Measurements from ENCODE around the gene CD101.
"Not testable (repeated sequence)": the region's sequence is repeated elsewhere in the genome, so short reads cannot be mapped to it uniquely, and the experiment has no call there.

The CD101 gene, protein sequence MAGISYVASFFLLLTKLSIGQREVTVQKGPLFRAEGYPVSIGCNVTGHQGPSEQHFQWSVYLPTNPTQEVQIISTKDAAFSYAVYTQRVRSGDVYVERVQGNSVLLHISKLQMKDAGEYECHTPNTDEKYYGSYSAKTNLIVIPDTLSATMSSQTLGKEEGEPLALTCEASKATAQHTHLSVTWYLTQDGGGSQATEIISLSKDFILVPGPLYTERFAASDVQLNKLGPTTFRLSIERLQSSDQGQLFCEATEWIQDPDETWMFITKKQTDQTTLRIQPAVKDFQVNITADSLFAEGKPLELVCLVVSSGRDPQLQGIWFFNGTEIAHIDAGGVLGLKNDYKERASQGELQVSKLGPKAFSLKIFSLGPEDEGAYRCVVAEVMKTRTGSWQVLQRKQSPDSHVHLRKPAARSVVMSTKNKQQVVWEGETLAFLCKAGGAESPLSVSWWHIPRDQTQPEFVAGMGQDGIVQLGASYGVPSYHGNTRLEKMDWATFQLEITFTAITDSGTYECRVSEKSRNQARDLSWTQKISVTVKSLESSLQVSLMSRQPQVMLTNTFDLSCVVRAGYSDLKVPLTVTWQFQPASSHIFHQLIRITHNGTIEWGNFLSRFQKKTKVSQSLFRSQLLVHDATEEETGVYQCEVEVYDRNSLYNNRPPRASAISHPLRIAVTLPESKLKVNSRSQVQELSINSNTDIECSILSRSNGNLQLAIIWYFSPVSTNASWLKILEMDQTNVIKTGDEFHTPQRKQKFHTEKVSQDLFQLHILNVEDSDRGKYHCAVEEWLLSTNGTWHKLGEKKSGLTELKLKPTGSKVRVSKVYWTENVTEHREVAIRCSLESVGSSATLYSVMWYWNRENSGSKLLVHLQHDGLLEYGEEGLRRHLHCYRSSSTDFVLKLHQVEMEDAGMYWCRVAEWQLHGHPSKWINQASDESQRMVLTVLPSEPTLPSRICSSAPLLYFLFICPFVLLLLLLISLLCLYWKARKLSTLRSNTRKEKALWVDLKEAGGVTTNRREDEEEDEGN

DNA sequence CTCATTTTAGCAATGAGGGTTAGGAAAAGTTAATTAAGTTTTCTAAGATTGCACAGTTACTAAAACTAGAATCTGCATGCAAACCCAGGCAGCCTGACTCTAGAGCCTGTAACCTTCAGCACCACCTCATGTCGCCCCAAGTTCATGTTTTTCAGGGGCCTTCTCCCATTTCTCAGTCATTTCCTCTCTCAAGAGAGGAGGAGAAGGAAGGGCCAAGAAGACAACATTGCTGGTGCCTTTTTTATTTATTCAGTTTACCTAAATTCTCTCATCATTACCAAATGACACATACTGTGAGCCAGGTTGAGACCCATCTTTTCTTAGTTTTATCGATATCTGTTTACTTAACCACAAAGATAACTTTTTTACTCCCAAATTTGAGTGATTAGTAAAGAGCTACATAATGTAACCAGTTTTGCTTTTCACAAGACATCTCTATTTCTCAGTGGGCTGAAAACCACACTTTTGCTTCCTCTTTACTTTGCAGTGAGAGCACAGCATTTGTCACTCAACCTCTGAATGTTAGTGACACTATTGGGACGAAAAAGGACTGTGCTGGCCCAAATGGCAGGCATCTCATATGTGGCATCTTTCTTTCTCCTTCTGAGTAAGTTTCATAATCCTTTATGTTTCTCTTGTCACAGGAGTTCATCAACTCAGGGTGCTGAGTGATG, at the start of gene CD101:
Gene CD101, plus strand, starts transcription at position 507 of the 674 bp plus-strand sequence. Its CDS starts 58 bp downstream, at position 565.
- DNase-seq: no peak

DNA sequence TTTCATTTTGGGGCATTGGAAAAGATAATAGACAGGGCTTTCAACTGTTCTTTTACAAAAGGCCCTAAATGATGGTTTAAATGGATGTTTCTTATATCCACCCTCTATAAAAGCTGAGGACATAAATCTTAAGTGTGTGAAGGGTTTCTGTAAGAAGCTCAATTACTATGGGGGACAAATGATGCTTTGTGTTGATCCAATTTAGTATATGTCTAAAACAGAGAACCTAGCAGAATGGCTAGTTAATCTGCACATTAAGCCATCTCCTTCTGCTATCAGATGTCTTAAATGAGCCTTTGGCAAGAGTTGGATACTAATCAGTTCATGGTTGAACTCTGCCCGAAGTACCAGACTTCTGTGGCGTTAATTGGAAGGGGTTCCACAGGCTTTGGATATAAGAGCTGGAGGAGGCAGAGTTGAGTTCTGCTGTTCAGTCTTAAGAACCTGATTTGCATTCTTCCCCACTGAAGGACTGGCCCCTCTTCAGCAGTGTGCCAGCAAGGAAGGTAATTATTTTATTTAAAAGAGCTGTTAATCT, 48.8 kb upstream of the CD101 start:
- DNase-seq: no peak

DNA sequence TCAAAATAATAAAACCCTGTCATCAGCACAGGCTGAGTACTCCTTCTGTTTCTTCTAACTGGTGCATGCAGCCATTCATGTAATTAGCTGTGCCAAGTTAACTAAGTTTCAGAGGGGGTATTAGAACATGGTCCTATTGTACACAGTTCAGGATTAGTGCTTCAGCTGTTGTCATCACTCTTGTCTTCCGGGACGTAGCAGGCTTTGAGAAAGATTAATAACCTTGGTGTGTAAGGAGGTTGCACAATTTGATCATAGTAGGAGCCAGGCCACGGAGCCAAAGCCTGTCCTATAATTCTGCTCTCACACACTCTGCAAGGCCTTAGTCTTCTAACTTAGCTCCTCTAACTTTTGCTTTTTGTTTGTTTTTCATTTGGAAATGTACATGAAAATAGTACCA, 47.1 kb upstream of the CD101 start:
- peak; percentile 41 for DNase-seq

DNA sequence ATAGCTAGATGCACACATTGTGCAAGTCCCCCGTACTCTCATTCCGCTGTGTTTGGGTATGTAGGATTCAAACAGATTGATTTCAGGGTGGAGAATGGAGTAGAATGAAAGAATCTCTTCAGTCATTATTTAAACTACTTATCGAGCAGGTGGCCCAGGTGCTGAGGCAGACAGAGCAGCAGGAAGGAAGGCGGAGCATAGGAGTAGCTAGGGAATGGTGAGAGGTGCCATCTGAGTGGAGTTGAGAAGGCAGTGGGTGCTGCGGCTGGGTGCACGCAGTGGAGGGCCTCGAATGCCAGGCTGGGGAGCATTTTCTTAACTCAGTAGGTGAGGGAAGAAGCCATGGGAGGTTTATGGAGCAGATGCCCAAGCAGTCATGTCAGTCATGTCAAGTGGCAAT, 45.2 kb upstream of the CD101 start:
- DNase-seq: no peak

DNA sequence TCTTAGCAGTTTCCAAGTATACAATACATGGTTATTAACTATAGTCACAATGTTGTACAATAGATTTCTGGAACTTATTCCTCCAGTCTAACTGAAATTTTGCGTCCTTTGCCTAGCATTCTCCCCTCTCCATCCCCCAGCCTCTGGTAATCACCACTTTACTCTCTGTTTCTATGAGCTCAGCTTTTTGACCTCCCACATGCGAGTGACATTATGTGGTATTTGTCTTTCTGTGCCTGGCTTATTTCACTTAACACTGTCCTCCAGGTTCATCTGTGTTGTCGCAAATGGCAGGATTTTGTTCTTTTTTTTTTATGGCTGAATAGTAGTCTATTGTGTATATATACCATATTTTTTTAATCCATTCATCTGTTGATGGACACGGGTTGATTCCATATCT, 43.9 kb upstream of the CD101 start:
- DNase-seq: no peak

DNA sequence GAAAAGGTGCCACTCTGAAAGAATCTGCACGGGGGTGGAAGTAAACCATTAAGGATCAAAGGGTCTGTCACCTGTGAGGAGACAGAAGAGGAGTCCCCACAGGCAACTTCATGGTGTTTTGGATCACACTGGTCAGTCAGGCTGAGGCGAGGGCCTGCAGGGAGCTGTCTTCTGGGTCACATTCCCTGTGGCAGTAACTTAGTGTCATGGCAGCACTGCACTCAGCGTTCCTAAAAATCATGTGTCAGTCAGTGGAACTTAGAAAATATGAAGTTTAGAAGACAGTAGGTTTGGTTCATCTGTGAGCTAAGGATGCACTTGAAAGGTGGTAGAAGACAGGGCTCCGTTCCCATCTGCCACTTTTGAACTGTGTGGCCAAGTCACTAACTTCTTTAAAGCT, 43.5 kb upstream of the CD101 start:
- DNase-seq: no peak

DNA sequence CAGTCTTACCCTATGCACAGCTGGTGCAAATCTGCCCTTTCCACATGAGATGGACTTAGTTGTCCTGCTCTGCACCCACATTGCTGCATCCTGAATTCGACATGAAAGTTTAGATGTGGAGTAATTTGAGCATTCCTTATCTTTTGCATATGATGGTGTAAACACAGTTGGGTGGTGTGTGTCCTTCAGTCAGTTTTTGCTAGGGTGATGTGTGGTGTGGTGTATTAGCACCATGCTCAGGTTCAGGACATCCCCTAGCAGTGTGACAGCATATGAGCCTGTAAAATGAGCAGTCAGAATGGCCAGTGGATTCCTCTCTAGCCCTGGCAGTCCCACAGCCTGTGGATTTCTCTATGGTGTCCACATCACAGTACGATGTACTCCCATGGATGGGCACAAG, 42.6 kb upstream of the CD101 start:
- DNase-seq: no peak

DNA sequence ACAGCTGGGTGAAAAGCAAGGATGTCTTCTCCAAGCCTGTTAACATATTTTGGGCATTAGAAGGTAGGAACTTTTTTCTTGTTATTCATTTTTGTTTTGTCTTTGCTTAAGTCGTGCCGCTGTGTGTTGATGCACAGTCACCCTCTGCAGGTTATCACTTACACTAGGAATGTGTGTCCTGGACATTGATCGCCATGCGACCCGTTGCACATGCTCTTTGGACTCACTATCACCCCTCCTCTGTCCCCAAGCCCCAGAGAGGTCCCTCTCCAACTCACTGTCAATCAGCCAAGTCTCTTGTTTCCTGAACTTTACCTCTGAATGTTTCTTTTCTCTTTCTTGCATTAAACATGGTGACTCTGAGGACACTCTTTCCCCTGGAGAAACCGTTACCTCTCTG, 40.0 kb upstream of the CD101 start:
- no peak for DNase-seq

DNA sequence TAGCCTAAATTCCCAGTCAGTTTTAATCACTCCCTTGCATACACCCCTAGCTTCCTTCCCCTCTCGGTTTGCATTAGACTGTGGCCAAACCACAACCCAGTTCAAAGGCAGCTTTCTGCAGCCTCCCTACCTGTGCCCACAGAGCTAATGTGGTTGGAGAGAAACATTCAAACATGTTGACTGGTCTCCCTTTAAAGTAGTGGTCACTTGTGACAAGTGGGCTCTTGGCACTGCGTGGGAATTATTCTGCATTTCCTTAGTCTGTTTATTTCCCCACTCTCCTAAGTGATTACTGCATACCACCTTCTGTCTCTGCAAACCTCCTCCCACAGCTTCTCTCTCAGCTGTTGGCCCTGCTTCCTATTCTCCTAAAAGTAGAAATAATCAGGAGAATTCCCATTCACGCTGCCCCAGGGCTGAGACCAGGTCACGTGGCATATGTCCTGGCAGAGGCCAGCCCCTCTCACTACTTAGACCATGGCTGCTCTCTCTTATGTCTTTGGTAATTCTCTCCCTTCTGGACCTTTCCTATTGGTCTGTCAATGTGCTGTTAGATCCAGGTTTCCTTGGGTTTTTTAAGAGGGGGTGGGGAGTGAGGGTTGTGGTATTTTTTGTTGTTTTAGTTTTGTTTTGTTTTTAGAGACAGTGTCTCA, 38.4 kb upstream of the CD101 start:
- no peak for DNase-seq

DNA sequence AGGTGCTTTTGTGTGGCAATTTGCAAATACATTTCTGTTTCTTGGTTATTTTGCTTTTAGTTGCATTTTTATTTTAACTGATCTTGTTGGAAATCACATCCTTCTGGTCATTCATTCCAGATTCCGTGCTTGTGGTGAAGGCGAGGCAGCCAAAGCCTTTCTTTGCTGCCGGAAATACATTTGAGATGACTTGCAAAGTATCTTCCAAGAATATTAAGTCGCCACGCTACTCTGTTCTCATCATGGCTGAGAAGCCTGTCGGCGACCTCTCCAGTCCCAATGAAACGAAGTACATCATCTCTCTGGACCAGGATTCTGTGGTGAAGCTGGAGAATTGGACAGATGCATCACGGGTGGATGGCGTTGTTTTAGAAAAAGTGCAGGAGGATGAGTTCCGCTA, 34.8 kb upstream of the CD101 start:
- DNase-seq: peak; percentile 50

DNA sequence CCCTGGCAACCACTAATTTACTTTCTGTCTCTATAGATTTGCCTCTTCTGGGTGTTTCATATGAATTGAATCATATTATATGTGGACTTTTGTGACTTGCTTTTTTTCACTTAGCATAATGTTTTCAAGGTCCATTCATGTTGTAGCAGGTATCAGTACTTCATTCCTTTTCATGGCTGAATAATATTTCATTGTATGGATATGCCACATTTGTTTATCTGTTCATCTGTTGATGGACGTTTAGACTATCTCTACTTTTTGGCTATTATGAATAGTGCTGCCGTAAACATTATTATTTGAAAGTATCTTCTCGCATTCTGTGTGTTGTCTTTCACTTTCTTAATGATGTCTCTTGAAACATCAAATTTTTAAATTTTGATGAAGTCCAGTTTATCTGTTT, 32.8 kb upstream of the CD101 start:
- DNase-seq: no peak

DNA sequence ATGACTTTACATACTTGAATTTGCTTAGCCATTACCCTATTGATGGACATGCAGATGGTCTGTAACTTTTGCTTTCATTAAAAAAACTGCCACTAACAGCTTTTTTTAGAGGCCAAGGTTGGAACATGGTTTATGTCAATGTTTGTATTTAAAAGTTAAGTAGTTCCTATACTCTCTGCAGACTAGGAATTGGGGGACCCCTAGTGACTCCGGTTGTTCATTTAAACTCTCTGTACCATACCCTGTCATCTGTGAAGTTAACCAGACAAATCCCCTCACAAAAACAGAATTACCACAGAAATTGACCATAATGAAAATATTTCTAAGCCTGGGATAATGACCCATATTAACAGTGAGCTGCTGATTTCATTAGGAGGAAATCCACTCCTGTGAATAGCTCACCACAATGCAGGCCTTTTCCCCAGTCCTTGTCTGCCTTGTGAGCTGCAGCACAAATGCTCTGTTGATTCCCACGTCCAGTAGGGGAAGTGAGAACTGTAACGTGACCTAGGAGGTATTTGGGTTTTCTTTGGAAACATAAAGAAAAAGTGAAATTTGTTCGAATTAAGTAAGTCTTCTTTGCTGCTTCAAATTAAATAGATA, 30.2 kb upstream of the CD101 start:
- no peak for DNase-seq

DNA sequence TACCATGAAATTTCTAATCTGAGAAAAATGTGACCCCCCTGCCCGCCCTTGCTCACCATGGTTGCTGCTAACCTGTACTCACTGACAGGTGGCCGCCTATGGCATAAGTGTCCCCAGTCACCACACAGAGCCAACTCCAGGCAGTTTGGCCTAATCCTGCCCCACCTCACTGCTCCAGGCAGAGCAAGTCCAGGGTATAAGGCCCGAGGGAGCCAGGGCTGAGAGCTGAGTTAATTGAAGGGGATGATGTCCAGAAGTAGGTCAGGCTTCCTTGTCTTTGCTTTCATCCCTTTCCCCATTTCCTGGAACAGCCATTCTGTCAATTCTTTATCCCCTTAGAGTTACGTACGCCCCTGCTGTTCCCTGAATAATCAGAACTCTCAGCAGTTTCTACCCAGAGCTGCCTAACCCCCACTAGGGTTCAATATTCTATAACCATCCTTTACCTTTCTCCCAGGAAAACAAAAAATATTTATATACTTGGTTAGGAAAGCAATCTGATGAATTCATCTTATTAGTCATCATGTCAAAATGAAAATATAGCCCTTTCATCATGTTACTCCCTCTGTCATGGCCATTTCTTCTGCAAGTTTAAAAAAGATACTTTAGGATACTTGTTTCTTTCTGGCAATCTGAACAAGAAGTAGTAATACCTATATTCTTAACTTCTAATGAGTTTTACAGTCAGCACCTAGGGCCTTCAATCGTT, 29.4 kb upstream of the CD101 start:
- no peak for DNase-seq

DNA sequence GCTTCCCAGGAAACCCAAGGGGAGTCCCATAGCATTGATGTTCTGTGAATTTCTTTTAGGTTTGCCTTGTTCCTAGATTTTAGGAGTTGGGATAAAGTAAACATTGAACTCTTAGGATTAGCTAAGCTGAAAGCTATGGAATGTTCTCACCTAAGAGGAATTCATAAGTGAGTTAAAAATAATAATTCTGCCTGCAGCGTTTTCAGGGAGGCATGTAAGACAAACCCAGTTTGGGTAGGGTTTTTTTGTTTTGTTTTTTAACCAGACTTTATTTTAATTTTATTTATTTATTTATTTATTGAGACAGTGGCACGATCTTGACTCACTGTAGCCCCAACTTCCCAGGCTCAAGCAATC, 28.9 kb upstream of the CD101 start:
- no peak for DNase-seq

DNA sequence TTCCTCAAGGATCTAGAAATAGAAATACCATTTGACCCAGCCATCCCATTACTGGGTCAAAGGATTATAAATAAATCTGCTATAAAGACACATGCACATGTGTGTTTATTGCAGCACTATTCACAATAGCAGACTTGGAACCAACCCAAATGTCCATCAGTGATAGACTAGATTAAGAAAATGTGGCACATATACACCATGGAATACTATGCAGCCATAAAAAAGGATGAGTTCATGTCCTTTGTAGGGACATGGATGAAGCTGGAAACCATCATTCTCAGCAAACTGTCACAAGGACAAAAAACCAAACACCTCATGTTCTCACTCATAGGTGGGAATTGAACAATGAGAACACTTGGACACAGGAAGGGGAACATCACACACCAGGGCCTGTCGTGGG, 21.3 kb upstream of the CD101 start:
- not testable (repeated sequence) for DNase-seq

DNA sequence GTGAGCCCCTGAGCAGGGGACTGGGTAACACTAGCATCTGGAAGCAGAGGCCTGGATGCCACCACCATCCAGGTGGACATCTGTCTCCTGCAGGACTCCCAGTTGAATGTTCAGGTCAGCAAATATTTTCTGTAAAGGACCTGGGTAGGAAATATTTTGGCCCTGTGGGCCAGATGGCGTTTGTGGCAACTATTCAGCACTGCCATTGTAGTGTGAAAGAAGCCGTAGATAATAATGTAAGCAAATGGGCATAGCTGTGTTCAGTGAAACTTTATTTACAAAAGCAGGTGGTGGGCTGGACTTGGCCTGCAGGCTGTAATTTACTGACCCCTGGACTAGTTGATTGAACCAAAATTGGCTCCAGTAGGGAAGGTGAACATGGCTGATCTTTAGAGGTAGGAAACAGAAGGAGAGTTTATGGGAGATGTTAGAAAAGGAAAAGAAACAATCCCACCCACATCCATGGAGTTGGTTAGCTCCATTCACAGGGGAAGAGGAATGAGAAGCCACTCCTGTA, 20.0 kb upstream of the CD101 start:
- DNase-seq: no peak

DNA sequence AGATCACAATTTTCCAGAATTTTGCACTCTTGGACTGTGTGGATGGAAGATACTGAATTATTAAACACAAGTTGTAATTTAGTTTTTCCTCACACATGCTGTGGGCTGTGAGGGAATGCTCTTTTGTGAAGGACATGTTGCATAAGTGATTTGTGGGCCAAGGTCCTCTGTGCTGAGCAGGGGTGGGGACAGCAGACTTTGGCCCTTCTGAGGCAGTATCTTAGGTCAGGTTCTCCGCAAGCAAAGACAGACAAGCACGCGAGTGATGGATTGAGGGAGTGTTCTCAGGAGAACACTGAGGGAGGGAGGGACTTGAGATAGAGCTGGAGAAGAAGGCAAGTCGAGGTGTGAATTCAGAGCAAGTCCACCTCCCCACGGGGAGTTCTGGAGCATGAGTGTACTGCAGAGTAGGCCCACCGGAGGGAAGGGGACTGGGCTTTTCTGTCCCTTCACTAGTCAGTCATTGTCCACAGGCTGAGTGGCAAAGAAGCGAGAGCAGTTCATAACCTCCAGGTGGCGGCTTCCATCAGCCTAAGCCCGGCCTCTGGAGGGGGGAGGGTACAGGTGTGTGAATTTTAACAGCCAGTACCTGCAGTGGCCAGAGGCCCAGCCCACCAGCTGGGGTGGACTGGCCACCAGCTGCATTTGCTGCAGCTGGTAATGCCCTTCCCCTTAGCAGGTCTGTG, 19.1 kb upstream of the CD101 start:
- DNase-seq: no peak

DNA sequence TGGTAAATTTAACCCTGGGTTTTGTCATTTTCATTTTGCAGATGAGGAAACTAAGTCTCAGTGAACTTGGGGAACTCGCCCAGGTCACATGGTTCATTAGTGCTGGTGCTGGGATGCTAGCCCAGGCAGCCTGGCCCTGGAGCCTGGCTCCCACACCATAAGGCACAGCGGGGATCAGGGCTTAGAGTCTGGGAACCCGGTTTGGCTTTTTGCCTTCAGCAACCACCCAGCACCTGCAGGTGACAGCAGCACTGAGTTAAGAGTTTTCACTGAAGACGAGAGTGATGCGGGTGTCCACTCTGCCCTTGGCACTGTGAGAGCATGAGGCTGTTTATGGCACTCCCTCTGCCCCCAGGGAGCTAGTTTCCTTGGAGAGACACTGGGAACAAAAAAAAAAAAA, 18.4 kb upstream of the CD101 start:
- no peak for DNase-seq

DNA sequence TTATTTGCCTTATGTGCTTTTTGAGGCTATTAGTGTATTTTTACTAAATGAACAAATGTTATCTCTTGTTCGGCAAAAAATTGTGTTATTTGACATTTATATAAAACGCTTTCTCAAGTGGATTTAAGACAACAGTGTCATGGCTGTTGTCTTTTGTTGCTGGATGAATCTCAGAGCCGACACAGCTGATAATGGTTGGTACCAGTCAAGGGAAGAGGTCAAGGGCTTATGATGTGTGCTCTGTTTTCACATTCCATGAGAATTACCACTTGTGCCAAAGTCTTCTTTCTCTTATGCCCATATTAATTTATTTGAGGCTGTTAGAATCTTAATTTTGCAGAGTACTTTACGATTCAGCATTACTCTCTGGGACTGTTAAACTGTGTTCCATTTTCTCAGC, 17.9 kb upstream of the CD101 start:
- DNase-seq: no peak

DNA sequence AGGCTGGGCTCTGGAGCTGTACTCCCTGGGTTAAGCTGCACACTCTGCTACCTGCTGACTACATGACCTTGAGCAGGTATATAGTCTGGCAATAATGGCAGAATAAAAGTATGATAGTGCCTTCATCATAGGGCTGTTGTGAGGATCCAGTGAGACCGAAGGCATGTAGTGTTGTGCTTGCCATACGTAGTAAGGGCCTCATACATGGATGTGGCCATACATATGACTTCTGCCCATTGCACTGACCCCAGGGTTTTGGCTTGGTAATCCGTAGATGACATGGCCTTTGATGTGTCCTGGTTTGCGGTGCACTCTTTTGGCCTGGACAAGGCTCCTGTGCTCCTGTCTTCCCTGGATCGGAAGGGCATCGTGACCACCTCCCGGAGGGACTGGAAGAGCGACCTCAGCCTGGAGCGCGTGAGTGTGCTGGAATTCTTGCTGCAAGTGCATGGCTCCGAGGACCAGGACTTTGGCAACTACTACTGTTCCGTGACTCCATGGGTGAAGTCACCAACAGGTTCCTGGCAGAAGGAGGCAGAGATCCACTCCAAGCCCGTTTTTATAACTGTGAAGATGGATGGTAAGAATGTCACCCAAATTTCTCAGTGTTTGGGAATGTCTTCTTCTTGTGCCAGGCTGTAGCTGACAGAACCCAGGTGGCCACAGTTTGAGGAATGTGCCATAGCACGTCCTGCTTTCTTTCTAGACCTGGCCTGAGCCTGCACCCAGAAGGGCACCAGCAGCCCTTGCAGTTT, 17.0 kb upstream of the CD101 start:
- no peak for DNase-seq
